ENCODE measurements around the gene MRPL36.

Gene MRPL36

DNA sequence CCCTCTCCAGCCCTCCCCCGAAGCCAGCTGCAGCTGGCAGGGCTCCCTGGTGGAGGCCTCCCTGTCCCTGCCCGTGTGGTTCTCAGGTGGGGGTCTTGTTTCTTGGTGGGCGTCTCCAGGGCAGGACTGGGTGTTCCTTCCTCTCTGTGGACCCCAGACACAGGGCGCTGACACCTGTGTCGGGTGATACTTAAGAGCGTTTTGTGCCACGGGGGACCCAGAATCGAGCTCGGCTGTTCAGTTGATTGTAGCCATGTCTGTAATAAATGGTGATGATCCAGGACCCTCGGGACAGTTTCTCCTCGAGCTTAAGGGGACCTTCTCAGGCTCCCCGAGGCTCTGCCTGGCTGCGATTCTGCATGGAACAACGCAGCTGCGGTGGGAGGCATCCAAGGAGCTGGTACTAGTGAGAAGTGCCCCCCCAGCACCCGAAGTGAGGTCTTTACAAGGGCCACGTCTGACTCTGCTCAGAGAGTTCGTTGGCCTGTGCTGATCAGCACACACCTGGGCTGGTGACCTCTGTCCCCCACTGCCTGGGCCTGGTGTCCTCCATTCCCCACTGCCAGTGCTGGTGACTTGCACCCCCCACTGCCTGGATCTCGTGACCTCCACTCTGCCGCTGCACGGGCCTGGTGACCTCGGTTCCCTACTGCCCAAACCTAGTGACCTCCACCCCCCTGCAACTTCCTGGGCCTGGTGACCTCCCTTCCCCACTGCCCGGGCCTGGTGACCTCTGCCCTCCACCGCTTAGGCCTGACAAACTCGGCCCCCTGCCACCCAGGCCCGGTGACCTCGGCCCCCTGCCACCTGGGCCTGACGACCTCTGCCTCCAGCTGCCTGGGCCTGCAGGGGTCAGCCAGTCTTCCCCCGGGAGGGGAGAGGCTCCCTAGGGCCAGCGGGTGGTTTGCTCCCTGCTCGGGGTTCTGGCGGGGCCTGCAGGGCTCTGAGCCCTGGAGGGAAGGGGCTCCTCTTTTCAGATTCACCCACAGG, 37.5 kb upstream of the MRPL36 start:
- TF ChIP-seq, protein P1, sequence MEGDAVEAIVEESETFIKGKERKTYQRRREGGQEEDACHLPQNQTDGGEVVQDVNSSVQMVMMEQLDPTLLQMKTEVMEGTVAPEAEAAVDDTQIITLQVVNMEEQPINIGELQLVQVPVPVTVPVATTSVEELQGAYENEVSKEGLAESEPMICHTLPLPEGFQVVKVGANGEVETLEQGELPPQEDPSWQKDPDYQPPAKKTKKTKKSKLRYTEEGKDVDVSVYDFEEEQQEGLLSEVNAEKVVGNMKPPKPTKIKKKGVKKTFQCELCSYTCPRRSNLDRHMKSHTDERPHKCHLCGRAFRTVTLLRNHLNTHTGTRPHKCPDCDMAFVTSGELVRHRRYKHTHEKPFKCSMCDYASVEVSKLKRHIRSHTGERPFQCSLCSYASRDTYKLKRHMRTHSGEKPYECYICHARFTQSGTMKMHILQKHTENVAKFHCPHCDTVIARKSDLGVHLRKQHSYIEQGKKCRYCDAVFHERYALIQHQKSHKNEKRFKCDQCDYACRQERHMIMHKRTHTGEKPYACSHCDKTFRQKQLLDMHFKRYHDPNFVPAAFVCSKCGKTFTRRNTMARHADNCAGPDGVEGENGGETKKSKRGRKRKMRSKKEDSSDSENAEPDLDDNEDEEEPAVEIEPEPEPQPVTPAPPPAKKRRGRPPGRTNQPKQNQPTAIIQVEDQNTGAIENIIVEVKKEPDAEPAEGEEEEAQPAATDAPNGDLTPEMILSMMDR (IDR thresholded peaks at IDR 0.05): no peak
- no peaks in the 10 kb centered on the region for H3K36me3 Mint-ChIP-seq (ENCODE audit: low read depth)
- no peak for DNase-seq
- H3K27ac Mint-ChIP-seq: no peak overlapping the region
- H3K4me3 Mint-ChIP-seq: no peak overlapping the region
- H3K9me3 Mint-ChIP-seq: no peaks in the 10 kb centered on the region
- H3K4me1 Mint-ChIP-seq: peaks cover 50% of the 10 kb centered on the region
- H3K27me3 Mint-ChIP-seq (ENCODE audit: low read depth, poor library complexity): peaks cover 33% of the 10 kb centered on the region

DNA sequence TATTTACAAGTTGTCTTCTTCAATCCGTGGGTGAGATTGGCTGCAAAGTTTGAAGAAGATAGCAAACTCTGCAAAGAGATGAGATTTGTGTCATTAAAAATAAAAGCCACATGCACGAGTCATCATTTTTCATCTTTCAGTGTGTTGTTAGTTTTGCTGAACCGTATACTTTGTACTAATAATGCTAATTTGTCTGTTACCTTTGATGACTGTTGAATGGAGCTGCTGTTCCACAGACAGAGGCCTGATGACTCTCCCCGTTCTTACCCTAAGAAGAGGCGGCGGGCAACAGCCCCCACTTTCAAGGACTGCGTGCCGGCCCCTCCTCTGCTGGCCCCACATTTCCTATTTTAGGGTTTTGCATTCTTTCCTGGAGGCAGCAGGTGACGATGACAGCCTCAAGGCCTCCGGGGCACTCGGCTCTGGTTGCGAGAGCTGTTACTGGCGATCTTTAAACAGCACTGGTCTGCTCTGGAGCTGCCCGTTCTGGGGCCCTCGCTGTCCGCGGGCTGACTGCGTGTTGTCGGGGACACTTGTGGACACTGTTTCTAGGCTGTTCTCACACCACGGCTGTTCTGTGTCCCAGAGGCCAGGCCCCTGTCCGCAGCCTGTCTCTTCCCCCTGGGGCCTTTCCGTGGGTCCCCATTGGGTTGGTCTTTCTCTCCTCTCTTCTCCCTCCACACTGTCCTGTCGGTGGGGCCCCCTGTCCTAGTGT, 36.7 kb upstream of the MRPL36 start:
- TF ChIP-seq, protein P1 (IDR thresholded peaks at IDR 0.05): no peak
- Mint-ChIP-seq H3K4me1 (peaks cover 49% of the 10 kb centered on the region), H3K9me3 (no peaks in the 10 kb centered on the region), H3K36me3 (ENCODE audit: low read depth) (no peaks in the 10 kb centered on the region), H3K27ac (no peak overlapping the region), H3K4me3 (no peak overlapping the region), H3K27me3 (ENCODE audit: low read depth, poor library complexity) (peaks cover 33% of the 10 kb centered on the region)
- no peak for DNase-seq

DNA sequence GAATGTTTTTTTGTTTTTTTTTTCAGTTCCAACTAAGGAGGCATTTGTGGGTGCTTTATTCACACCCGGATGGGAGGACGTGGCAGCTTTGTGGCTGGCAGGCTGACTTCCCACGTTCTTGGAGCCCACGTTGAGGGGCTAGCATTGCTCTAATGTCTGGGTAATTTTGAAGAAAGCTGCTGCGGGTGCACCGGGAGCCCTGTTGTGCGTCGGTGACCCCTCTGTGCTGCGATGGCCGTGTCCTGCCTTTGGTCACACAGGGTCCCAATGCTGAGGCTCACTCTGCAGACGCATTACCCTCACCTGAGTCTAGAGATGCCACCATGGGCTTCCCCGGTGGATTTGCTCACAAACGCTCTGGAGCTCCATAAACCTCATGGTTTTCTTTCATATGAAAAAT, 35.8 kb upstream of the MRPL36 start:
- Mint-ChIP-seq H3K9me3 (no peaks in the 10 kb centered on the region), H3K27ac (no peak overlapping the region), H3K36me3 (ENCODE audit: low read depth) (no peaks in the 10 kb centered on the region), H3K4me1 (peaks cover 52% of the 10 kb centered on the region), H3K27me3 (ENCODE audit: low read depth, poor library complexity) (peaks cover 39% of the 10 kb centered on the region), H3K4me3 (no peak overlapping the region)
- DNase-seq: no peak
- TF ChIP-seq, protein P1 (IDR thresholded peaks at IDR 0.05): no peak

DNA sequence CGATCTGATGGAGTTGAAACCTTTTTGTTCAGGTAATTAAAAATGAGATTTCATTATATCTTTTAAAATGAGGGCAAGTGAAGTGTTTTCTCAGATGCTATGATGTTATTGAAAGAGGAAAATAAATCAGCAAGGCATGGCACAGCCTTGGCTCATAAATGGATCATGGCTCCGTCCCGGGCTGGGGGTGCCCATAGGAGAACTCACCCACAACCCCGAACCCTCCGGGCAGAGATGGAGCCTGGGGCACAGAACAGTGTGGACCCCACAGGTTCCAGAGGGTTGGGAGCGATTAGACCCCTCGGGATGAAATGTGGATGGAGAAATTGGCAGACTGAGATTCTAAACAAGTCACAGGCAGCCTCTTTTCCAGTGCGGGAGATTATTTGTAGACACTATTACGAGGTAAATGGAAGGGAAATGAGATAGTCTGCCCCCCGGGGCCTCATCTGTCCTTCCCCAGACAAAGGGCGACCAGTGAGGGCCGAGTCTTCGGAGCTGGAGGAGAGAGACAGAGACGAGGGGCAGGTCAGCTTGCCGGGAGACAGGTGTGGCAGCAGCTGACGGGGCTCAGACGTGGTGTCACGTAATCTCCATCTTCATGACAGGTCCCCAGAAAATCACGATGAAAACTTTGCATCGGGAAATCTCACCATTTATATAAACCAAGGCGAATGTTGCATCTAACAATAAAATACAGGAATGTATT, 35.2 kb upstream of the MRPL36 start:
- peaks cover 5% of the 10 kb centered on the region for H3K36me3 Mint-ChIP-seq (ENCODE audit: low read depth)

DNA sequence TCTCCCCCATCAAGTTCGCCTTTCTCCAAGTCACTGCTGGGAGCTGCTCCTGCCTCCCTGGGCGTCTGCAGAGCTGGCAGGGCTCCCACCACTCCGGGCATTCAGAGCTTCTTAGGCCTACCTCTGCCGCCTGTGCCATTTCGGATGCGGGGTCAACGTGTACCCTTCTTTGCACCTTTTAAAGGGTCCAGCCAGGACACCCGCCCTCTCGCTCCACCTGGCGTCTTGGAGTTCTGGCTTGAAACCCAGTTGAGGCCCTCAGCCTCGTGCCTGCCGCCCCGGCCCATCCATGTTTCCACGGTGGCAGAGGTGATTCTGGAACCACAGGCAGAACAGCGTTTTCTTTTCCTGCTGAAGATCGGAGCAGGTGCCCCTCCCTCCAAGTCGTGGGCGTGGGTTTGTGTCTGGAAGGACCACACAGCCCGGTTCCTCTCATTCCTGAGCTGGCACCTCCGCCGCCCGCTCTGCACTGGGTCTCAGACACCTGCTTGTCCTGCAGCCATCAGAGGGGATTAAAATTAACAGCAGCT, 34.5 kb upstream of the MRPL36 start:
- H3K27ac Mint-ChIP-seq: no peak overlapping the region
- H3K9me3 Mint-ChIP-seq: no peaks in the 10 kb centered on the region
- TF ChIP-seq, protein P1 (IDR thresholded peaks at IDR 0.05): no peak
- peaks cover 5% of the 10 kb centered on the region for H3K36me3 Mint-ChIP-seq (ENCODE audit: low read depth)
- no peak overlapping the region for H3K4me3 Mint-ChIP-seq
- peaks cover 38% of the 10 kb centered on the region for H3K27me3 Mint-ChIP-seq (ENCODE audit: low read depth, poor library complexity)
- peaks cover 47% of the 10 kb centered on the region for H3K4me1 Mint-ChIP-seq
- DNase-seq: no peak

More for the DNA sequence above, 35.2 kb upstream of the MRPL36 start:
- H3K4me1 Mint-ChIP-seq: peaks cover 50% of the 10 kb centered on the region
- no peak overlapping the region for H3K27ac Mint-ChIP-seq
- no peak for DNase-seq
- no peaks in the 10 kb centered on the region for H3K9me3 Mint-ChIP-seq
- H3K27me3 Mint-ChIP-seq (ENCODE audit: low read depth, poor library complexity): peaks cover 39% of the 10 kb centered on the region
- TF ChIP-seq, protein P1 (IDR thresholded peaks at IDR 0.05): no peak
- H3K4me3 Mint-ChIP-seq: no peak overlapping the region
